H9 (cell line): Measurements from ENCODE around the gene CNDP1. TPM values are rescaled to one million over a fixed set of nuclear protein-coding genes. Genes with fewer than 3 reads are reported as not detected.

Source experiments
- DNase-seq: peaks from one replicate; pipeline ENCODE4 v3.0.0-alpha.2; 2017
- H2AFZ ChIP-seq: one replicate; pipeline ENCODE4 v1.6.1; 2013; ENCODE audit warnings: mild to moderate bottlenecking, low read length, control low read depth, moderate library complexity
- H2AK5ac ChIP-seq: 2 replicates; pipeline ENCODE4 v1.6.1; 2013; ENCODE audit warnings: low read length, control low read depth, mixed read lengths; ENCODE audit not compliant: insufficient read length
- H2BK120ac ChIP-seq: one replicate; pipeline ENCODE4 v1.6.1; 2013; ENCODE audit warnings: low read depth, mild to moderate bottlenecking, low read length, control low read depth, inconsistent platforms; ENCODE audit not compliant: poor library complexity, severe bottlenecking
- H2BK12ac ChIP-seq: 2 replicates; pipeline ENCODE4 v1.6.1; 2013; ENCODE audit warnings: low read length, control low read depth, mixed read lengths, low read depth; ENCODE audit not compliant: insufficient read length
- H2BK15ac ChIP-seq: 2 replicates; pipeline ENCODE4 v1.6.1; 2013; ENCODE audit warnings: low read depth, low read length, control low read depth
- H2BK20ac ChIP-seq: one replicate; pipeline ENCODE4 v1.6.1; 2013; ENCODE audit warnings: low read depth, mild to moderate bottlenecking, low read length, control low read depth, inconsistent platforms; ENCODE audit not compliant: poor library complexity, severe bottlenecking
- H2BK5ac ChIP-seq: 2 replicates; pipeline ENCODE4 v1.6.1; 2013; ENCODE audit warnings: low read length, control low read depth, mixed read lengths; ENCODE audit not compliant: insufficient read length
- H3K14ac ChIP-seq: 2 replicates; pipeline ENCODE4 v1.6.1; 2013; ENCODE audit warnings: low read length, control low read depth; ENCODE audit not compliant: insufficient read depth
- H3K18ac ChIP-seq: 2 replicates; pipeline ENCODE4 v1.6.1; 2013; ENCODE audit warnings: low read depth, mild to moderate bottlenecking, mixed read lengths, low read length, control low read depth; ENCODE audit not compliant: insufficient read length
- H3K23ac ChIP-seq: 2 replicates; pipeline ENCODE4 v1.6.1; 2013; ENCODE audit warnings: low read length, control low read depth, mixed read lengths, low read depth; ENCODE audit not compliant: insufficient read length
- H3K23me2 ChIP-seq: 2 replicates; pipeline ENCODE4 v1.6.1; 2013; ENCODE audit warnings: low read depth, mild to moderate bottlenecking, mixed read lengths, low read length, control low read depth; ENCODE audit not compliant: insufficient read length, poor library complexity, severe bottlenecking
- H3K27ac ChIP-seq: 2 replicates; pipeline ENCODE4 v1.5.1; 2013; ENCODE audit warnings: low read length, control low read depth, mixed read lengths, low read depth; ENCODE audit not compliant: insufficient read length
- H3K27me3 ChIP-seq: 2 replicates; pipeline ENCODE4 v1.6.1; 2013; ENCODE audit warnings: low read length, control low read depth, inconsistent platforms; ENCODE audit not compliant: insufficient read depth
- H3K4ac ChIP-seq: 2 replicates; pipeline ENCODE4 v1.6.1; 2013; ENCODE audit warnings: low read depth, mild to moderate bottlenecking, control low read depth, inconsistent platforms, low read length, moderate library complexity
- H3K4me1 ChIP-seq: 2 replicates; pipeline ENCODE4 v1.6.1; 2013; ENCODE audit warnings: low read length, control low read depth, inconsistent platforms; ENCODE audit not compliant: insufficient read depth
- H3K4me2 ChIP-seq: 2 replicates; pipeline ENCODE4 v1.6.1; 2013; ENCODE audit warnings: low read length, control low read depth, mixed read lengths; ENCODE audit not compliant: insufficient read length, insufficient read depth
- H3K56ac ChIP-seq: 2 replicates; pipeline ENCODE4 v1.6.1; 2013; ENCODE audit warnings: low read depth, mild to moderate bottlenecking, mixed read lengths, low read length, control low read depth; ENCODE audit not compliant: insufficient read length
- H3K79me1 ChIP-seq: 2 replicates; pipeline ENCODE4 v1.6.1; 2013; ENCODE audit warnings: low read depth, mild to moderate bottlenecking, moderate library complexity, low read length, control low read depth, inconsistent platforms; ENCODE audit not compliant: insufficient read depth, poor library complexity, severe bottlenecking
- H3K79me2 ChIP-seq: 2 replicates; pipeline ENCODE4 v1.6.1; 2013; ENCODE audit warnings: low read length, control low read depth, inconsistent platforms; ENCODE audit not compliant: insufficient read depth
- H3K9ac ChIP-seq: 2 replicates; pipeline ENCODE4 v1.6.1; 2013; ENCODE audit warnings: low read length, control low read depth, mixed read lengths; ENCODE audit not compliant: insufficient read length; ENCODE audit errors: extremely low read depth
- H3K9me3 ChIP-seq: one replicate; pipeline ENCODE4 v1.6.1; 2013; ENCODE audit warnings: low read depth, low read length, inconsistent platforms; ENCODE audit not compliant: control insufficient read depth
- H3T11ph ChIP-seq: one replicate; pipeline ENCODE4 v1.6.1; 2013; ENCODE audit warnings: mild to moderate bottlenecking, low read length, control low read depth, inconsistent platforms
- H4K20me1 ChIP-seq: one replicate; pipeline ENCODE4 v1.6.1; 2013; ENCODE audit not compliant: control insufficient read depth, insufficient read length, insufficient read depth
- H4K5ac ChIP-seq: 2 replicates; pipeline ENCODE4 v1.6.1; 2013; ENCODE audit warnings: low read depth, mild to moderate bottlenecking, mixed read lengths, low read length, control low read depth; ENCODE audit not compliant: insufficient read length
- H4K8ac ChIP-seq: replicated peaks from 2 replicates; pipeline ENCODE4 v1.6.1; 2013; ENCODE audit warnings: low read length, control low read depth, mixed read lengths, low read depth; ENCODE audit not compliant: insufficient read length
- H4K91ac ChIP-seq: 2 replicates; pipeline ENCODE4 v1.6.1; 2013; ENCODE audit warnings: low read depth, mild to moderate bottlenecking, moderate library complexity, mixed read lengths, low read length, control low read depth; ENCODE audit not compliant: insufficient read length
- H3K27ac Mint-ChIP-seq, 3 experiments: 2 replicates in 2 of 3; 3 replicates in 1 of 3; pipeline ENCODE4 v1.8.0; 2020 to 2021; ENCODE audit warnings: mixed read lengths in 3 of 3, mild to moderate bottlenecking in 1 of 3, moderate library complexity in 1 of 3
- H3K27me3 Mint-ChIP-seq: 2 replicates; pipeline ENCODE4 v1.8.0; 2021; ENCODE audit warnings: low read depth, mild to moderate bottlenecking, moderate library complexity, mixed read lengths
- H3K36me3 Mint-ChIP-seq, 3 experiments: 2 replicates in 2 of 3; 3 replicates in 1 of 3; pipeline ENCODE4 v1.8.0; 2020 to 2021; ENCODE audit warnings: low read depth in 3 of 3, mixed read lengths in 3 of 3; ENCODE audit not compliant: insufficient read depth in 1 of 3
- H3K4me1 Mint-ChIP-seq, 2 experiments: 2 replicates each; pipeline ENCODE4 v1.8.0; 2020; ENCODE audit warnings: mixed read lengths in 2 of 2
- H3K4me3 Mint-ChIP-seq, 2 experiments: 2 replicates in 1 of 2; 3 replicates in 1 of 2; pipeline ENCODE4 v1.8.0; 2020 to 2021; ENCODE audit warnings: mild to moderate bottlenecking in 2 of 2, mixed read lengths in 2 of 2, moderate library complexity in 1 of 2
- H3K9me3 Mint-ChIP-seq, 2 experiments: 2 replicates in 1 of 2; 3 replicates in 1 of 2; pipeline ENCODE4 v1.8.0; 2020; ENCODE audit warnings: mild to moderate bottlenecking in 2 of 2, mixed read lengths in 2 of 2, moderate library complexity in 1 of 2
- WGBS: extraction: QIAGEN DNeasy Blood & Tissue Kit; methylation state at CpG from one replicate; pipeline ENCODE4 v1.1.7; 2013; ENCODE audit warnings: missing lambda C conversion rate, low lambda C conversion rate, mixed read lengths; ENCODE audit not compliant: insufficient read length; ENCODE audit errors: extremely low coverage; 5-methylcytosine and 5-hydroxymethylcytosine counted together
- total RNA-seq: library from RNA; stranded (reverse); gene quantifications from 2 replicates; pipeline ENCODE4 v1.2.1, GENCODE V29; 2021
- TF ChIP-seq, protein P1 (sequence below): fragments of 200-600 bp; sonication (generic); conservative IDR thresholded peaks from 3 replicates; pipeline ENCODE4 v1.8.0; 2021; ENCODE audit warnings: antibody characterized with exemption, mild to moderate bottlenecking

Gene CNDP1
- total RNA-seq, 1 experiment from 2014 or later, result not detected

GRCh38 chr18:74550886-74551285, 16.6 kb downstream of the CNDP1 start:
- H3T11ph ChIP-seq, result no peak overlapping the region
- H3K23ac ChIP-seq, result no peak overlapping the region
- no peaks in the 10 kb centered on the region; a peak in 1 of 4 replicates for H3K4me1 Mint-ChIP-seq
- no peak overlapping the region for H3K56ac ChIP-seq
- H2AFZ ChIP-seq, result no peak overlapping the region
- H2BK20ac ChIP-seq, result no peak overlapping the region
- no peak overlapping the region for H3K9ac ChIP-seq
- no peak overlapping the region for H3K27ac ChIP-seq
- H4K91ac ChIP-seq, result no peak overlapping the region
- H4K5ac ChIP-seq, result no peak overlapping the region
- no peak overlapping the region for H3K4ac ChIP-seq
- no peak for DNase-seq
- no peak overlapping the region for H2BK5ac ChIP-seq
- H3K79me2 ChIP-seq, result no peaks in the 10 kb centered on the region
- no peak overlapping the region for H2BK120ac ChIP-seq
- no peaks in the 10 kb centered on the region for H3K4me1 ChIP-seq
- H3K27me3 Mint-ChIP-seq, result peaks cover 16% of the 10 kb centered on the region
- no peak overlapping the region for H2BK12ac ChIP-seq
- H3K4me3 Mint-ChIP-seq, result no peak overlapping the region
- no peak overlapping the region for H3K14ac ChIP-seq
- no peak overlapping the region for H3K18ac ChIP-seq
- H3K9me3 ChIP-seq, result peaks cover 10% of the 10 kb centered on the region
- no peaks in the 10 kb centered on the region for H3K79me1 ChIP-seq
- H3K36me3 Mint-ChIP-seq, result peaks cover 10 to 27% (median 18%) of the 10 kb centered on the region in 3 experiments
- H2AK5ac ChIP-seq, result no peak overlapping the region
- H4K20me1 ChIP-seq, result no peaks in the 10 kb centered on the region
- TF ChIP-seq, protein P1, sequence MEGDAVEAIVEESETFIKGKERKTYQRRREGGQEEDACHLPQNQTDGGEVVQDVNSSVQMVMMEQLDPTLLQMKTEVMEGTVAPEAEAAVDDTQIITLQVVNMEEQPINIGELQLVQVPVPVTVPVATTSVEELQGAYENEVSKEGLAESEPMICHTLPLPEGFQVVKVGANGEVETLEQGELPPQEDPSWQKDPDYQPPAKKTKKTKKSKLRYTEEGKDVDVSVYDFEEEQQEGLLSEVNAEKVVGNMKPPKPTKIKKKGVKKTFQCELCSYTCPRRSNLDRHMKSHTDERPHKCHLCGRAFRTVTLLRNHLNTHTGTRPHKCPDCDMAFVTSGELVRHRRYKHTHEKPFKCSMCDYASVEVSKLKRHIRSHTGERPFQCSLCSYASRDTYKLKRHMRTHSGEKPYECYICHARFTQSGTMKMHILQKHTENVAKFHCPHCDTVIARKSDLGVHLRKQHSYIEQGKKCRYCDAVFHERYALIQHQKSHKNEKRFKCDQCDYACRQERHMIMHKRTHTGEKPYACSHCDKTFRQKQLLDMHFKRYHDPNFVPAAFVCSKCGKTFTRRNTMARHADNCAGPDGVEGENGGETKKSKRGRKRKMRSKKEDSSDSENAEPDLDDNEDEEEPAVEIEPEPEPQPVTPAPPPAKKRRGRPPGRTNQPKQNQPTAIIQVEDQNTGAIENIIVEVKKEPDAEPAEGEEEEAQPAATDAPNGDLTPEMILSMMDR, result no peak
- H3K9me3 Mint-ChIP-seq, result peaks cover 39 to 51% of the 10 kb centered on the region in 2 experiments
- H4K8ac ChIP-seq, result no peak overlapping the region
- WGBS, result no CpG with 5 or more reads among the region's 6 CpGs
- no peaks in the 10 kb centered on the region for H3K27me3 ChIP-seq
- no peak overlapping the region for H3K4me2 ChIP-seq
- no peaks in the 10 kb centered on the region for H3K23me2 ChIP-seq
- H2BK15ac ChIP-seq, result no peak overlapping the region
- H3K27ac Mint-ChIP-seq, result no peak overlapping the region
